ENCODE results near the gene LETM1. TPM values are rescaled to one million over a fixed set of nuclear protein-coding genes. Genes with fewer than 3 reads are reported as not detected.
"Not testable (repeated sequence)": the region's sequence is repeated elsewhere in the genome, so short reads cannot be mapped to it uniquely, and the experiment has no call there.

LETM1 gene
- total RNA-seq, 2 experiments from 2014 or later: 56.6 to 58.9 TPM

DNA sequence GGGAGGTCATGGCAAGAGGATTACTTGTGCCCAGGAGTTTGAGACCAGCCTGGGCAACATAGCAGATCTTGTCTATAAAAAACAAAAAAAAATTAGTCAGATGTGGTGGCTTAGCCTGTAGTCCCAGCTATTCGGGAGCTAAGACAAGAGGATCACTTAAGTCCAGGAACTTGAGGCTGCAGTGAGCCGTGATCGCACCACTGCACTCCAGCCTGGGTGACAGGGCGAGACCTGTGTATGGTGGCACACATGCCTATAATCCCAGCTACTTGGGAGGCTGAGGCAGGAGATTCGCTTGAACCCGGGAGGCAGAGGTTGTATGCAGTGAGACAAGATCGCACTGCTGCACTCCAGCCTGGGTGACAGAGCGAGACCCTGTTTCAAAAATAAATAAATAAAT lies 20.1 kb downstream of the LETM1 start:
- Mint-ChIP-seq H3K36me3 (ENCODE audit: low read depth) (peaks cover 44% of the 10 kb centered on the region), H3K4me1 (ENCODE audit: low read depth) (peaks cover 10% of the 10 kb centered on the region)
- H3K27ac Mint-ChIP-seq; H3K27me3 Mint-ChIP-seq (ENCODE audit: low read depth); H3K4me3 Mint-ChIP-seq; H3K9me3 Mint-ChIP-seq (ENCODE audit: insufficient read depth); ATAC-seq; DNase-seq; POLR2A ChIA-PET: not testable (repeated sequence)
- CTCF ChIA-PET: interaction anchor here (1.4 kb wide), 1 partner anchor 64 kb away, joined by 4 read pairs; no protein-coding TSS in a partner anchor

DNA sequence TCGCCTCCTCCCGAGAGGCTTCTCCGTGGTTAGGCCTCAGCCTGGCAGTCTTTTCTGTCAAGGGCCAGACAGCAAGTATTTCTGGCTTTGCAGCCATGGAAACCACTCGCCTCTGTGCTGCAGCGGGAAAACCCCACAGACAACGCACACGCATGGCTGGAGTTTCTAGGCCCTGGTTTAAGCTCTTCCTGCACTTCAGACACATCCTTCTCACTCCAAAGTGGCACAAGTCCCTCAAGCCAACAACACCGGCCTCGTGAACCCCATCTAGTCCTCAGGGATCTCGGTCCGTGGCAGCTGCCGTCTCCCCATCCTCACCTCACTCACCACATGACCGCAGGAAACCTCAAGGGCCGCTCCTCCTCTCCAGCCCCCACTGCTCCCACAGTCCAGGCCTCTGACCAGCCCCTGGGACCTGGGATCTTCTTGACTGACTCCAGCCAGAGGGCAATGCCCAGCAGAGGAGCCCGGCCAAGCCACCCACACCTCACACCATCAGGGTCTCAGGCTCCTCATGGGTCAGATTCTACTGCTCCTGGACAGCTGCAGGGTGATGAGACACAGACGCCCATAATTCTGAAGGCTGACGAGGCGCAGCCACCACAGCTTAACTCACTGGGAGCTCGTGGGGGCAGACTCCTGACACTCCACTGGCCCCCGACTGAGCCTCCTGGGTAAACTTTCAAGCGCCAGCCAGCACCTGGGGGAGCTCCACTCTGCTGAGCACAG lies 21.7 kb downstream of the LETM1 start:
- peak overlapping the region; percentile 40 for H3K27ac Mint-ChIP-seq
- H3K27me3 Mint-ChIP-seq (ENCODE audit: low read depth): no peaks in the 10 kb centered on the region
- no peaks in the 10 kb centered on the region for H3K9me3 Mint-ChIP-seq (ENCODE audit: insufficient read depth)
- CTCF ChIA-PET: interaction anchor here (1.4 to 3.0 kb wide), 3 partner anchors 65 to 141 kb away, joined by 3 to 8 read pairs (median 4); no protein-coding TSS in a partner anchor
- ATAC-seq (no peak), DNase-seq (no peak)
- POLR2A ChIA-PET: interaction anchor here (0.6 kb wide), 1 partner anchor 99 kb away, joined by 4 read pairs; no protein-coding TSS in a partner anchor
- peaks cover 46% of the 10 kb centered on the region for H3K36me3 Mint-ChIP-seq (ENCODE audit: low read depth)
- no peak overlapping the region for H3K4me3 Mint-ChIP-seq
- peaks cover 17% of the 10 kb centered on the region for H3K4me1 Mint-ChIP-seq (ENCODE audit: low read depth)

DNA sequence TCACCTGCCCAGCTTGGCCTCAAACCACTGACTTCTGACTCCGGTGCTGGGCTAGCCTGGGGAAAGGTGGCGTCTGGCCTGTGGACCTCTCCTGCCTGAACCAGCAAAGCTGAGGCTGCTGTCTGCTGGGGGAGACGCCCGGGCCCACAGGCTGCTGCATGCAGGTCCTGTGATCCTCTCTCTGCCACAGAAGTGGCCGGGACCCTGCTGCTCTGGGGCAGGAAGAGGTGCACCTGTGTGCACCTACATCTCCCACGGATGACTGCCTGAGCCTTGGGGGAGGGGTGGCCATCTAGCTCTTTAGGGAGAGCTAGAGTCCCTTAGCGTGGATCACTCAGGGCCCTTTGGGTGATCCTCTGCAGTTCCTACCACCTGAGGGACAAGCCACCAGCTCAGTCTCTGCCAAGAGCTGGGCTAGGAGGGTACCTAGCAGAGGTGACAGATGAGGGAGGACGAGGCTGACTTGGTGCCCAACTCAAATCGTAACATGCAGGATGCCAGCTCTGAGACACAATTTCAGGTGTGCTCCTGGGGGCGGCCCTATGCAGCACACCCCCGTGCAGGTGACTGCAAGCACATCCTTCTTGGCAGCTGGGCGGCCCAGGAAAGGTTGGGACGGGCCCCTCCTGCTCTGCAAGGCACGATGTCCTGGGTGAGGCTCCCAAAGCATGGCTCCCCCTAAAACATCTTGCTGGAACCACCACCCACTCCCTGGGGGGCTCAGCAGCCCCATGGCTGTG lies 22.5 kb downstream of the LETM1 start:
- POLR2A ChIA-PET: interaction anchor here (0.6 kb wide), 1 partner anchor 100 kb away, joined by 4 read pairs; no protein-coding TSS in a partner anchor
- Mint-ChIP-seq H3K36me3 (ENCODE audit: low read depth) (peaks cover 43% of the 10 kb centered on the region), H3K27ac (no peak overlapping the region), H3K27me3 (ENCODE audit: low read depth) (no peaks in the 10 kb centered on the region), H3K9me3 (ENCODE audit: insufficient read depth) (no peaks in the 10 kb centered on the region), H3K4me1 (ENCODE audit: low read depth) (peaks cover 17% of the 10 kb centered on the region), H3K4me3 (no peak overlapping the region)
- ATAC-seq: no peak
- CTCF ChIA-PET: interaction anchor here (1.1 to 3.0 kb wide), 3 partner anchors 87 to 140 kb away, joined by 3 to 8 read pairs (median 3); no protein-coding TSS in a partner anchor
- no peak for DNase-seq

DNA sequence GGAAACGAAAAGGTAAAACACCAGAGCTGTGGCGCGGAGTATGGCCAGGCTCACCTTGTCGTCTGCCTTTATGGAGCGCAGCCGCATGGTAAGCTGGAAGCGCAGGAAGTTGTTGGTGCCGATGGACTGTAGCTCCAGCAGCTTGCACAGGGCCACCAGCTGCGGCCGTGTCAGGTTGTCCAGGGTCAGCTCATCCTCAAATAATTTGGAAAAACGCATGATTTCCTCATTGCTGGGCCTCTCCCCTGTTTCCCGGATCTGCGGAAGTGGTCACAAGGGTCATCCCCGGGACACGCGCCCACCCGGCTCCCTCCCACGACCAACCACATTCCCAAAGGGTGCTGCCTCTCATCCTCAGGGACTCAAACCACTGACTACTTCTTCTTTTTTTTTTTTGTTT lies 23.3 kb downstream of the LETM1 start:
- H3K9me3 Mint-ChIP-seq (ENCODE audit: insufficient read depth): no peaks in the 10 kb centered on the region
- H3K36me3 Mint-ChIP-seq (ENCODE audit: low read depth): peaks cover 43% of the 10 kb centered on the region

DNA sequence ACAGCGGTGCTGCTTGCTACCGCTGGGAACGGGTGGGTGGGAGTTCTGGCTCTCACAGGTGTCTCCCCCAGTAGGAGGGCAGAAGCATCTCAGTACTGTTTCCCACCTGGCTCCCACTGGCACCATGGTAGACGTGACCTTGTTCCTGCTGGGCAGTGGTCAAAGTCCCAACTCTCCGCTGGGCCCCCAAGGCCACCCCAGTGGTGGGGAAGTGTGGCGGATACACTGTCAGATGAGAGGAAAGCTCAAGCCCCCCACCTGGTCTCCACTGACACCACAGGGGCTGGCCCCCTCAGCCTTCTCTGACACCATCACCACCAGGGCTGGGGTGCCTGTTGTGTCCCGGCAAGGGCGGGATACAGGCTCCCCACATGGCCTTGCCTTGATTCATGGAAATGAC lies 24.6 kb downstream of the LETM1 start:
- CTCF ChIA-PET: interaction anchor here (1.0 to 1.5 kb wide), 2 partner anchors 68 to 138 kb away, joined by 3 read pairs; no protein-coding TSS in a partner anchor
- no peak overlapping the region for H3K4me3 Mint-ChIP-seq
- H3K36me3 Mint-ChIP-seq (ENCODE audit: low read depth): peaks cover 39% of the 10 kb centered on the region
- H3K27ac Mint-ChIP-seq: no peak overlapping the region
- H3K27me3 Mint-ChIP-seq (ENCODE audit: low read depth): no peaks in the 10 kb centered on the region
- no peaks in the 10 kb centered on the region for H3K9me3 Mint-ChIP-seq (ENCODE audit: insufficient read depth)
- no peak for ATAC-seq
- no peak for DNase-seq
- POLR2A ChIA-PET: interaction anchor here (1.3 to 1.4 kb wide), 2 partner anchors 40 to 111 kb away, joined by 3 to 5 read pairs; partner anchors contain the start of genes NSD2 and TMEM129
- peaks cover 17% of the 10 kb centered on the region for H3K4me1 Mint-ChIP-seq (ENCODE audit: low read depth)

More for the DNA sequence above, 23.3 kb downstream of the LETM1 start:
- no peak overlapping the region for H3K27ac Mint-ChIP-seq
- ChIA-PET POLR2A (no interaction called here), CTCF (interaction anchor here (1.1 to 3.0 kb wide), 3 partner anchors 86 to 140 kb away, joined by 3 to 8 read pairs (median 3); no protein-coding TSS in a partner anchor)
- H3K27me3 Mint-ChIP-seq (ENCODE audit: low read depth): no peaks in the 10 kb centered on the region
- DNase-seq (no peak), ATAC-seq (no peak)
- H3K4me1 Mint-ChIP-seq (ENCODE audit: low read depth): peaks cover 17% of the 10 kb centered on the region
- no peak overlapping the region for H3K4me3 Mint-ChIP-seq

DNA sequence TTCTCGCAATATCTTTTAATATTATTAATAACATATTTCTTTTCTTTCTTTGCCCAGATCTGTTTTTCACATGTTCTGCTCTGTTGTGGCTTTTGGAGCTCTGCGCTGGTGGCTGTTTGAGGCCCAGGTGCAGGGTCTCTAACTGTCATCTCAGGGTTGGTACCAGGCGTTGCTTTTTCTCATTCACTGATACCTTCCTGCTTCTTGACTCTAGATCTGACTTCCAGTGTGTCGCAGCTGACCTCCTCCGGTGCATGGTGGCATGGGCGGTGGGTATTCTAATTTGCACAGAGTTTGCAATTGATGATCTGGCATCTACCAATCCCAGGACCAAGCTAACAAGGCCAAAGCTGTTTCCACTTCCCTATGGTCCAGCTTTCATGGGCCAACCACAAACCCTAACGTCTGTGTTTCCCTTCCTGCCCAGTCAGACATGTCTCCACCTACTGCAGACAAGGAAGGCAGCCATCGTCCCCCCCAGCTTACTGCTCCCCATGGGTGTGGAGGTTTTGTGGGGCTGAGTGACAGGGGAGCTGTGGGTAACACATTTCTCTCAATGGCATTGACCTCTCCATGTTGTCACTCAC lies 25.2 kb downstream of the LETM1 start:
- Mint-ChIP-seq H3K4me1 (ENCODE audit: low read depth) (peaks cover 17% of the 10 kb centered on the region), H3K9me3 (ENCODE audit: insufficient read depth) (no peaks in the 10 kb centered on the region), H3K36me3 (ENCODE audit: low read depth) (peaks cover 39% of the 10 kb centered on the region), H3K4me3 (no peak overlapping the region), H3K27me3 (ENCODE audit: low read depth) (no peaks in the 10 kb centered on the region), H3K27ac (peak overlapping the region; percentile 69)
- DNase-seq (no peak), ATAC-seq (no peak)
- ChIA-PET CTCF (interaction anchor here (1.0 to 1.5 kb wide), 2 partner anchors 68 to 137 kb away, joined by 3 read pairs; no protein-coding TSS in a partner anchor), POLR2A (interaction anchor here (0.8 to 1.4 kb wide), 3 partner anchors 18 to 110 kb away, joined by 3 to 5 read pairs (median 3); partner anchors contain the start of genes NSD2 and TMEM129)

DNA sequence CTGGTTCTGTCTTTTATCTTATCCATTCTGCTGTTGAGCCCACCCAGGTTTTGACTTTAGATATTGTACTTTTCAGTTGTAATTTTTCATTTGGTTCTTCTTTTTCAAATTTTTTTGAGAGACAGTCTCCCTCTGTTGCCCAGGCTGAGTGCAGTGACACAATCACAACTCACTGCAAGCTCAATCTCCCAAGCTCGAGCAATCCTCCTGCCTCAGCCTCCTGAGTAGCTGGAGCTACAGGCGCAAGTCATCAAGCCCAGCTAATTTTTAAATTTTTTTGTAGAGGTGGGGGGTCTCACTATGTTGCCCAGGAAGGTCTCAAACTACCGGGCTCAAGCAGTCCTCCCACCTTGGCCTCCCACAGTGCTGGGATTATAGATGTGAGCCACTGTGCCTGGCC lies 25.7 kb downstream of the LETM1 start:
- Mint-ChIP-seq H3K27ac (peak overlapping the region; percentile 48), H3K9me3 (ENCODE audit: insufficient read depth) (no peaks in the 10 kb centered on the region), H3K4me1 (ENCODE audit: low read depth) (peaks cover 17% of the 10 kb centered on the region), H3K36me3 (ENCODE audit: low read depth) (peaks cover 34% of the 10 kb centered on the region), H3K27me3 (ENCODE audit: low read depth) (no peaks in the 10 kb centered on the region), H3K4me3 (no peak overlapping the region)
- CTCF ChIA-PET: interaction anchor here (1.0 to 1.5 kb wide), 2 partner anchors 69 to 137 kb away, joined by 3 read pairs; no protein-coding TSS in a partner anchor
- POLR2A ChIA-PET: interaction anchor here (0.8 to 1.4 kb wide), 2 partner anchors 17 to 110 kb away, joined by 3 to 5 read pairs; partner anchors contain the start of gene TMEM129
- ATAC-seq: no peak
- DNase-seq: no peak

DNA sequence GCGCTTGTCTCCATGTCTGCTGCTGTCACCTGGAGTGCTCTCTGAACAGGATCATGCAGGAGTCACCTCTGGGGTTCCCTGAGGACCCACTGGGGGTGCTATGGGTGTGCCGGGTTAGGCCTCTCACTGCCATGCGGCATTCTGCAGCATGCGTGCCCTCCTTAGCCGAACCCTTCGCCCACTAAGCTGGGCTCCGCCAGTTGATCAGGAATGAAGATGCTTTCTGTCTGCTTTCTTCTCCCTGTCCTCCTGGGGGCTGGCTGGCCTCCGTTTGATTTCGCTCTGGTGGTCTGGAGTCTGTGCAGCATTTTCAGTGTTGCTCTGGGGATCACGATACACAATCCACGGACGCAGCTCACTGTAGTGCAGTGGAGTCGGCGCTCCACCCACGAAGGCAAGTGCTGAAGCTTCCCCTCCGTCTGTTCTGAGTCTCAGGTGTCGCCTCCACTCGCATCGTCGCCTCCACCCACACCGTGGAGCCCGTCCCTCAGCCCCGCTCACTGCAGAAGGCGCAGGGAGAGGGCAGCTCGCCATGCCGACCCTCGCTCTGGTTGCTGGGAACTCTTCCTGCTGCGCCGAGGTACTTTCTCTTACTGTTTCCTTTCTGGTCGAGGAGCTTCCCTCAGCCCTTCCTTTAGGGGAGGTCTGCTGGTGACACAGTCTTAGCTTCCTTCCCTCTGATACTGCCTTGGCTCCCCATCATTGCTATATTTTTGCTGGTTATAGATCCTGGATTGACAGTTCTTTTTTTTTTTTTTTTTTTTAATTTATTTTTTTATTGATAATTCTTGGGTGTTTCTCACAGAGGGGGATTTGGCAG lies 29.2 kb downstream of the LETM1 start:
- ChIA-PET POLR2A (no interaction called here), CTCF (no interaction called here)
- Mint-ChIP-seq H3K36me3 (ENCODE audit: low read depth) (peaks cover 27% of the 10 kb centered on the region), H3K4me3 (no peak overlapping the region), H3K27ac (no peak overlapping the region), H3K4me1 (ENCODE audit: low read depth) (peaks cover 10% of the 10 kb centered on the region), H3K9me3 (ENCODE audit: insufficient read depth) (no peaks in the 10 kb centered on the region), H3K27me3 (ENCODE audit: low read depth) (no peaks in the 10 kb centered on the region)
- ATAC-seq: no peak
- DNase-seq: no peak

DNA sequence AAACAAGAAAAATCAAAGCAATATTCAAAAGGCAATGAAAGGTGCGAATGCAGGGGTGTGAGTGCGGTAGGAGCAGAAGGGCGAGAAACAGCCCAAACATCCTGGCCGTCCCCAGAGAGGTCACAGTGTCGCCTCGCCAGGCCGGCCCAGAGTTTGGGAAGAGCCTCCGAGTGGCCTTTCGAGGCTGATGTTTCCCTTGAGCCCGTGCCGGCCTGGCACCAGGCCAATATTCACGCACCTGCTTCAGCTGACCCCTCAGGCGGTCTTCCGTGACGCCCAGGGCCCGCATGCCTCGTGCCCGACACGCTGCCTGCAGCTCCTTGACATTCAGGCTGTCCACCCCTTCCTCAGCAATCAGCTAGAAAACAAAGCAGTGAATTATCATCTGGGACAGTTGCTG lies 30.6 kb downstream of the LETM1 start:
- H3K9me3 Mint-ChIP-seq (ENCODE audit: insufficient read depth): no peaks in the 10 kb centered on the region
- H3K4me1 Mint-ChIP-seq (ENCODE audit: low read depth): peaks cover 3% of the 10 kb centered on the region
- ChIA-PET CTCF (no interaction called here), POLR2A (no interaction called here)
- no peak overlapping the region for H3K4me3 Mint-ChIP-seq
- H3K27me3 Mint-ChIP-seq (ENCODE audit: low read depth): no peaks in the 10 kb centered on the region
- H3K36me3 Mint-ChIP-seq (ENCODE audit: low read depth): peaks cover 20% of the 10 kb centered on the region
- no peak overlapping the region for H3K27ac Mint-ChIP-seq
- DNase-seq: no peak
- ATAC-seq: no peak

DNA sequence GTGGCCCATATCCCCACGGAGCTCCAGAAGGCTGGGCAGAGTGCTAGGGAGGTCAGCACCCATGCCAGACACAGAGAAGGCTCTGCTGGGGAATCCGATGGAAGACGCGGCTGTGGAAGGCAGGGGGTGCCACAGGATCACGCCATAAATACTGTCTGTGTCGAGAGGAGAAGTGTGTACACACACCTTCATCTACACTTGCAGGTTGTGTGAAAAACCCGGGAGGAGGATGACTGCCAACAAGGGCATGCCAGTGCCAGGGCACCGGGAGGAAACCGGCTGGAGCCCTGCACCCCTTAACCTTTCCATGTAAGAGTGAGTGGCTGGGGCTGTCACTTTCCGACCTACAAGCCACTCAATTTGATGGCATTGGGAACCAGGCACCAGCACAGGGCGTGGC lies 31.2 kb downstream of the LETM1 start:
- no peak overlapping the region for H3K27ac Mint-ChIP-seq
- DNase-seq (no peak), ATAC-seq (no peak)
- peaks cover 21% of the 10 kb centered on the region for H3K36me3 Mint-ChIP-seq (ENCODE audit: low read depth)
- CTCF ChIA-PET: no interaction called here
- H3K4me1 Mint-ChIP-seq (ENCODE audit: low read depth): no peaks in the 10 kb centered on the region
- POLR2A ChIA-PET: no interaction called here
- H3K9me3 Mint-ChIP-seq (ENCODE audit: insufficient read depth): no peaks in the 10 kb centered on the region
- no peak overlapping the region for H3K4me3 Mint-ChIP-seq
- no peaks in the 10 kb centered on the region for H3K27me3 Mint-ChIP-seq (ENCODE audit: low read depth)

DNA sequence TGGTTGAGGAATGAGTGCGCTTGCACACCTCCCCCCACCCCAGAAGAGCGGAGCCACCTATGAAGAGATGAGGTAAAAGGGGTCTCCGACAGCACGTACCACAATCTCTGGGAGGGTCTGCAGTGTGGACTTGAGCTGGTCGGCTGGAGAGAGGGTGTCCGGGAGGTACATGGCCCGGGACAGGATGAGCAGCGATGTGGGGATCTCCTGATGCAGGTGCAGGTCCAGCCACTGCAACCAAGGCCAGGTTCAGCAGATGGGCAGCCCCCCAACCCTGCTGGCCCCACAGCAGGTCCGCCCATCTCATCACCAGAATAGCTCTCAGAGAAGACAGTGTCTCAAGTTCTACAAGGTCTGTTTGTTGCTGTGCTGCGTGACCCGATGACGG lies 32.4 kb downstream of the LETM1 start:
- CTCF ChIA-PET: no interaction called here
- ATAC-seq: no peak
- POLR2A ChIA-PET: no interaction called here

More for the DNA sequence above, 32.4 kb downstream of the LETM1 start:
- no peak overlapping the region for H3K27ac Mint-ChIP-seq
- DNase-seq: no peak
- H3K36me3 Mint-ChIP-seq (ENCODE audit: low read depth): peaks cover 23% of the 10 kb centered on the region
- H3K4me3 Mint-ChIP-seq: no peak overlapping the region
- H3K9me3 Mint-ChIP-seq (ENCODE audit: insufficient read depth): no peaks in the 10 kb centered on the region
- H3K27me3 Mint-ChIP-seq (ENCODE audit: low read depth): no peaks in the 10 kb centered on the region
- no peaks in the 10 kb centered on the region for H3K4me1 Mint-ChIP-seq (ENCODE audit: low read depth)

Measured in activated CD8-positive, alpha-beta T cell treated with anti-CD3 and anti-CD28 coated beads, Interleukin-2, amount 10 ng/mL, durations not matched to agents 7 days and 5 days (primary cell).